ENCODE measurements around the gene LHX1.

LHX1 gene

DNA sequence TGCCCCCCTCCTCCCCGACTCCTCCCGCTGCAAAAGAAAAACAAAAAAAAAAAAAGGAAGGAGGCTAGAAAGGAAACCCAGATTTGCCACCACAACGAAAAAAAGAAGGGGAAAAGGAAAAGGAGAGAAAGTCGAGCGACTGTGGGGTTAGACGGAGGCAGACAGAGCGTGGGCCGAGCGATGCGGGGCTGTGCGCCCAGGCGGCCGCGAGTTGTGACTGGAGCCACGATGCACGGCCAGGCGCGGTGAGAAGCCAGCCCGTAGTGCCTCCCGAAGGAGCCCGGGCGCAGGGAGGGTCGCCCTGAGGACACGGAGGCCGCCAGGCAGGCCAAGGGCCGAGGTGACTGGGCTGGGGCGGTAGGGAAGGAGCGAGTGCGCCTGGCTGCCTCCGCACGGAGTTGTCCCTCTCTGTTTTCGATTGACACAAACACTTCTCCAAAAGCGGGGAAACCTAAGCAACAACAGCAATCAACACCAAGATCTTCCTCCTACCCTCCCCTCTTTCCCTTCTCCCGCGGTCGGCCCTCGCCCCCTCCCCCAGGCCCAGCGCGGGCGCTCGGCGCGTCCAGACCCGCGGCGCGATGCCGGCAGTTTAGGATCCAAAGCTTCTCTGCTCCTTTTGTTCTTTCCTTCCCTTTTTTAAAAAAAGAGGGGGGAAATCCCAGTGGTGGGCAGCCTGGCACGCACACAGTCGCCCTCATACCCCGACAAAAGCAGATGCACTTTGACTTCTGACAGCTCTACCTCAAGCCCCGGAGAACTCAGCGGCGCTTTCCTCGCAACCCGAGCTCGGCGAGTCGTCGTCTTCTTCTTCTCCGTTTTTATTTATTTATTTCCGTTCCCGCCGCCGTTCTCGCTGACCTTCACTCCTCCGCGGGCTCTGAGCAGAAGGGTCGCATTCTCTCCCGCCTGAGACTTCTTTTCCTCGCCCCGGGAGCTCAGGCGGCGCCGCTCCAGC is at the start of gene LHX1:
LHX1 (plus strand) TSS at position 475 of the 958 bp plus-strand sequence. CDS start 723 bp downstream, outside the sequence.
- DNase-seq = no peak

DNA sequence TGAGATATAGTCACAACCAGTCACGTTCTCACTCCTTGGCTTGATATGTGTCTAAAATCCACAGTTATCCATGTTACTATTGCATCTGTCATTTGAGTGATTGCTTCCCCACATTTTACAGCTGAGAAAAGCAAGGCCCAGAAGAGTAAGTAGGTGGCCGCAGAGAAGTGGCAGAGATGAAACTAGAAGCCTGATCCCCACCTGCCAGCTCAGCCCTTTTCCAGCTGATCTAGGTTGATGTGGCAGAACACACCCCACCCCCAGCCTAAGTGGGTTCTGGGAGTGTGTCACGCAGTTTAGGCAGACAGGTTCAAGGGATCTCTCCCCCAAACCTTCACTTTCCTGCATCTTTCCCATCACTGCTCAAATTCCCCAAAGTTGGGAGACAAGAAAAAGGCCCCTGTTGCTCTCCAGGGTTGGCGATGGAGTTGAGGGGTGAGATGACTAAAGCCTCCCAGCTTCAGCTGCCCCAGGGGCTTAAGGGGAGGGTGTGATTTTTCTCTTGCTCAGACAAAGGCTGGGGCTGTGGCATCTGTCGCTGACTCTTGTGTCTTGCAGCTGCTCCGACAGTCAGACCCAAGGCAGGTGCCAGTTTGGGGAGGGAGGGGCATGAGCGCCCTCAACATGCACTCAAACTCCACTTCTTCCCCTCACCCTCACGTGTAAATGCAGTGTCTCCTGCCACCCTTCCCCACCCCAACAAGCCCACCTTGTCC is 48.9 kb upstream of the LHX1 start:
- DNase-seq = no peak

DNA sequence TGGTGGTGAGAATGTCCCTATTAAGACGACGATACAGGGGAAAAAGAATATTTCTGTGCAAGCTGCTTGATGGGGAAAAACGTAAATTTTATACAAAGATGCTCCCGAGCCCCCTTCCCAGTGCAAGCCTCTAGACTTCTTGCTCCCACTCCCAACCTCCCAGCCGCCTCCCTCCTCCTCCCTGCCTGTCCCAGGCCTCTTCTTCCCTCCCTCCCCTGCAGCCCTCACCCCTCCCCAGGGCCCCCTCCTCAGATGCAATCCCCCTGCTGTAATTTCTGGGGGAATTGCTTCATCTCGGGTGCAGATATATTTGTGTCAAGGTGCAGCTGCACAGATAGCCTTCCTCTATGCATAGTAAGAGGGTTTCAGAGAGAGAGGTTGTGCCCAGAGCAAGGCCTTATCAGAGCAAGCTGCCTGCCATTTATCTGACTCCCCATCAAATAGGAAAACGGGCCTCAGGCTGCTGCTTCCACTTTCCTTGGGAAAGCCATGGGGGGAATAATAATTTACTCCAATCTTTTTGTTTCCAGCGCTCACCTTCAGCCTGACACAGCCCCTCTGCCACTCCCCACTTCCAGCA is 47.4 kb upstream of the LHX1 start:
- no peak for DNase-seq

DNA sequence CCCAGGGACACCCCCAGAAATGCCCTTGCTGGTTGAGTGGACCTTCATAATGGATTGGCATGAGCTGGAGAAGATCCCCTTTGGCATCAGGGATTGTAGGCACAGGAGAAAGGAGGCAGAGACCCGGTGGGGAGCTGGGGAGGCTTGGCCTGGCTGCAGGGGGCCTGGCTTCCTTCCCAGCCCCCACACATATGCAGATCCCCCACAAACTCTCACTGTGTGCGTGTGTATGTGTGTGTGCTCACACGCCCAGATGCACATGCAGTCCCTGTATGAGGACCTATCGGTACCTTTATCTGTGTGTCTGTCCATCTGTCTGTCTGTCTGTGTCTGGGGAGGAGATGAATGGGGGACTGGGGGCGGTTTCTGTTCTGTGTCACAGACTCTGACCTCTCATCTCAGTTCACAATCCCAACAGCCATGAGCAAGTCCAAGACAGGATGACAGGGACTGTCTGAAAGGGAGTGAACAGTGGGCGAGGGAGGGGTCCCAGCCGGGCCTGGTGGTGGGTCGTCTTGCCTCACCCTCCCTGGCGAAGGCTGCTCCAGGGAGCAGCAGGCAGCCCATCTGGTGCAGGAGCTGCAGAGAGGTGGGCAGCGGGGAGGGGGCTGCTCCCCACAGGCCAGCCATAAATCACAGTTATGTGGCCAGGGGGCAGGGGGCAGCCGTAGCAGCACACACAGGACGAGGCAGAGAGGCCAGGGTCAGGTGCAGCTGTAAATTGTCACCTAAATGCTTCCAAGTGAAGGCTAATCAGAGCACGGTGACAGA is 46.7 kb upstream of the LHX1 start:
- DNase-seq = no peak

DNA sequence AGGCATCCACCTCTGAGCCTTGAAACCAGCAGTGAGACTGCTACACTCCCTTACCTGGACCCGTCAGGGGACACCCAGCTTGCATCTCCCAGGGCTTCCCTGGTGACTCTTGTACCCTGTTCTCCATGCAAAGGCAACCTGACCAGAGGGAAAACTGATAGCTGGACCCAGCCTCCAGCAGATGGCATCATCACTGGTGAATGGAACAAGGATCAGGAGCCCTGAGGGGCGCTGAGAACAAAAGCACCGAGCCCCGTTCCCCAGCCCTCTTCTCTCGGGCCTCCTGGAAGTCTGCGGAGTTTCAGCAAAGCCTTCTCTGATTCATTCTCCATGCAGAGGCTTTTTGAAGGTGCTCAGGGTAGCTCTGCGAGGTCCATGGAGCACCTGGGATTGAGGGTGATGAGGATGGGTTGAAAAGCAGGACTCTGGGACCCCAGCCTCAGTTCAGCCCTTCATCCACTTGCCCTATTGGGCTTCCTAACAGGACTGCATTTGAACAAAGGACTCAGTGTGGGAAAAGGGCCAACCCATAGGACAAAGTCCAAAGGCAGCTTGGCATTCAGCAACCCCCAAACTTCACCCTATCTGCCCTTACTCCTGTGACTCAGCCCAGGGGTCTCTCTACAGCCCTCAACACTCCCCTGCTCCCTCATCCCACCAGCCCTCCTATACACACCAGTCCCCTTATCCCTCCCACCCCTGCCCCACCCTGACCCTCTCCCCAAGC is 45.0 kb upstream of the LHX1 start:
- peak in 1 of 56 donors; percentile 2 for DNase-seq

DNA sequence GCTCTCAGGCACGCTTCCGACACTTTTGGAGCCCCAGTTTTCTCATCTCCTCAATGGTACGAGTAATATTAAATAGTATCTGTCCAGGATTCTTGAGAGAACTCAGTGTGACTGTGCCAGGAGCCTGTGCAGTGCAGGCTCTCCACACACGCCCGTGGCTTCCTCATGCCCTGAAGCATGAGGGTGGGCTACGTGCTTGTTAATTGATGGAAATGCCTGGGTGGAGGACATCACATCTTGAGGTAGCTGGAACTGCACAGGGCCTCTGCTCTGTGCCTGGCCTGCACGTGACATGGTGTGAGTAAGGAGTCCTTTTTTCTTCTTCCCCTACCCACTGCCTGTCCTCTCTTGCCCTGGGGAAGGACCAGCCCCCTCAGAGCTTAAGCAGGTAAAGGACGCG is 43.1 kb upstream of the LHX1 start:
- DNase-seq = no peak

DNA sequence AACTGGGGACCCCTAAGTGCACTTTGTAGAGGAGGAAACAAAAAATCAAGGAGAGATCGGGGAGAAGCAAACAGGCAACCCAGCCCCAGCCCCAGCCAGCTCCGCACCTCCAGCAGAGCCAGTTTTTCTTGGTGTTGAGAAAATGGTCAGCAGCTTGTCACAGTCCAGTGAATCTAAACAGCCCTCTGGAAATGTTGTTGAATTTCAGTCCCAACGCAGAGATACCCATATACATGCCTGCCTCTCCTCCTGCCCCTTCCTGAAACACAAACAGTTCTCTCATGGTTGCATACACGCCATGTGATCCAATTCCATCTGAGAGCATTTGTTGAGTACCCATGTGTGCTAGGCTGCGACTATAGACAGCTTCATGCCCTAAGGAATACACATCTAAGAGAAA is 42.4 kb upstream of the LHX1 start:
- DNase-seq = no peak

DNA sequence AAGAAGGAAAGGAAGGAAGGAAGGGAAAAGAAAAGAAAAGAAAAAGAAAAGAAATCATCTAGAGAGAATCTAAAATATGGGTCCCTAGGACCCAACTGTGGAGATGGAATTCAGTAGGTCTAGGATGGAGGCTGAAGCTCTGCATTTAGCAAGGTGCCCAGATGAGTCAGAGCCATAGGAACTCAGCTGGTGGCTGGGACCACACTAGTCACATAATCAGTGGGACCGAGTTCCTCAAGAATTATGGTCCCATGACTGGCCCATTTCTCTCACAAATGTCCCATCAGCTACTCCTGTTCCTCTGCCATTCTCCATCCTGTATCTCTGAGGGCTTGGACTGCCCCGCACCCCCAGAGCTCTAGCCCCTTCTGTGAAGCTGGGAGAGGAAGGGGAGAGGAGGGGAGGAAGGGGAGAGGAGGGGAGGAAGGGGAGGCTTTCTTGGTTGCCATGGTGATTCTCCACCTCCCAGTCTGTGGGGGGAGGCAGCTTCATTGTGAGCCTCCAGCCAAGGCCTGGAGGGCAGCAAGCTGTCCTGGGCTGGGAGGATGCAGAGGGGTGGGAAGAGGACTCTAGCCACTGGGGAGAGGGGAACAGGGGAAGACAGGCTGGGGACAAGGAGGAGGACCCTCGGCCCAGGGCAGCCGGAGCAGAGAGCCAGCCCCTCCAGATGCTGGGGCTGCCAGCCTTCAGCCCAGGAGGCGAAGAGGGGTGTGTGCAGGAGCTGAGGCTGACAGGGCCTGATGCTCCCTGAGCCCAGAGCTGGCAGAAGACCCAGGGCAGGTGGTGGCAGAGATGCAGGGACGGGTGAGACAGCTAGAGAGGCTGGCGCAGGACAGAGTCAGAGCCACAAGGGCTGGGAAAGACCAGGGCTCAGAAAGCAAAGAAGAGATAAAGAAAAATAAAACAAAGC is 37.8 kb upstream of the LHX1 start:
- DNase-seq = no peak

DNA sequence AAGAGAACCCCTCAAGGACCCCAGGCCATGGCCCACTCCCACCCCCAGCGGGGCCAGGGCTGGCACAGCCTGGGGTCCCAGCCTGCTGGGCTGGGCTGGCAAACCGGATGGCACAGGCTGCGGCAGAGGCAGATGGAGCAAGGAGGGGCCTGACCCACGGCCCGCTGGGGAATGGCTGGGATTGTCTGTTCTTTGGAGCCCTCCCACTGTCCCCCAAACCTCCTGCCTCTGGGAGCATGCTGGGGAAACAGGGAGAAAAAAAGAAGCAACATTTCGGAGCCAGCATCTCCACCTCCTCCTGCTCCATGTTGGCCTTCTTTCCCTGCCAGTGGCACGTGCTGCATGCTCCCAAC is 37.1 kb upstream of the LHX1 start:
- no peak for DNase-seq

DNA sequence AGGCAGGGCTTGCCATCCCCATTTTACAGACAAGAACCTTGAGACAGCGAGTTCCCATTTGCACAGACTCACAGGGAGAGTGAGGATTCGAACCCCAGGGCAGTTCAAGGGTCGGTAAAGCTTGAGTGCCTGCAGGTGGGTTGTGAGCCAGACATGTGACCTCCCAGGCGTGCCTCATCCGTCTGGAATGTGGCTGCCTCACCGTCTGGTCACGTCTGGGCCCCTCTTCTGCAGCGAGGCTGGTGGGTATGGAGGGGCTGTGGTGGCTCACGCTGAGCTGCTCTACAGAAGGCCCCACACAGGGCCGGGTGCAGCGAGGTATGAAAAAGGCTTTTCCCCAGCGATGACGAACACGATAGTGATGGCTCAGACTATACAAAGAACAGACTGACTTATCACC is 35.8 kb upstream of the LHX1 start:
- DNase-seq = no peak

DNA sequence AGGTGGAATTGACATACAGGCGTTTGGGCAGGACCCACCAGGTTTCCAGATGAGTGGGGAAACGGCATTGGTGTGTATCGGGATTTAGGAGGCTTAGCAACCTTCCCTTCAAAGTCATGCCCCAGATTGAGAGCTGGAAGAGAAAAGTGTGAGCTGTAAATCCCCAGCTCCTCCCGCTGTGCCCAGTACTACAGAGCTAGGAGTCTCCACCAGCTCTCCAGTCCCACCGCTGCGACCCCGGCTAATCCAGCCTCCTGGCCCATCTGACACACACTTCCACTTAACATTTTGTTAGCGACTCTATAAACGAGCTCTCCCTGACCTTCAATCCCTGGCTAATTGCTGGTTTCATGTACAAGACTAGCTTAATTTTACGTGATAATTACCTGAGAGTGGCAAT is 29.9 kb upstream of the LHX1 start:
- DNase-seq = no peak

DNA sequence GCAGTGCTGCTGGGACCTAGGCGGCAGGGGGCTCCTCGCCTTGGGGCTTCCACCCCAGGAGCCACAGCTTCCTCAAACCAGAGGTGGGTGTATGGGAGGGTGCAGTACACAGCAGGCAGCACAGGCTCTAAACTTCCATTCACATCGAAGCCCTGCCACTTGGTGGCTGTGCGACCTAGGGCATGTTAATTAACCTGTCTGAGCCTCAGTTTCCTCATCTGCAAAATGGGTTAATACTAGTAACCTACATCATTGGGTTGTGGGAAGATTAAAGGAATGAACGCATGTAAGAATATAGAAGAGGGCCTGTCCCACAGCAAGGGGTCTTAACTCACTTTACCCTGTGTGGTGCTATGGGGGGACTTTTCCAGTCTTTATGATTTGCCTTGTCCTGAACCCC is 26.8 kb upstream of the LHX1 start:
- DNase-seq = no peak

DNA sequence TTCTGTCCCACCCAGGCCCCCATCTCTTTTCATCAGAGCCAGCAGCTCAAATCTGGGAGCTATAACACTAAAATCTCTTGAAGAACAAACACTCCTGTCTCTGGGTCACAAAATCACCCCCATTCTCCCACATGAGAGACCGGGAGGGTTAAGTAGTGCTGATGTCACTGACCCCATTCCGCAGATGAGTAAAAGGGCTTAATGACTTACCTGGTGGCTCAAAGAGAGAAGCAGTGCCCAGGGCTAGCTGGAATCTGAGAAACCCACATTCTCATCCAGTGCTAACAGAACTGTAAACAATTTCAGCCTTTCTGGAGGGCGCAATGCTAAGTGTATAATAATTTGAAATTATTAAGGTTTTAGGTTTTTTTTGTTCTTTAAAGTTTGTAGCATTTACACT is 26.3 kb upstream of the LHX1 start:
- no peak for DNase-seq

DNA sequence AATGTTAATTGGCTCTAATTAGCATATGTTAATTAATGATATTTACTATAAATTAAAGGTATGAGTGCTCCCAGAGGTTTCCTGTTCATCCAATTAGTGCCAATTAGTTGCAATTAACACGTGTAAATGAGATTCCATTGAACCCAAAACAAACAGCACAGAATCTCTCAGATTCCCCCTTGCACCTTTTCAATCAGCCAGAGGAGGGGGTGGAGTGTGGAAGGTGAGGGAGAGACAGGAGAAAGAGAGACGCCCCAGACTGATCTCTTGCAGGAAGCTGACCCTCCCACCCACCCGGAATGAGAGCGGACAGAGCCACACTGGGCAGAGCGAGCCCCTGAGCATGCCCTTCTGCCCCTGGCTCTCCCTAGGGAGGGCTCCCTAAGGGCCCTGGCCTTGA is 24.1 kb upstream of the LHX1 start:
- DNase-seq = no peak

DNA sequence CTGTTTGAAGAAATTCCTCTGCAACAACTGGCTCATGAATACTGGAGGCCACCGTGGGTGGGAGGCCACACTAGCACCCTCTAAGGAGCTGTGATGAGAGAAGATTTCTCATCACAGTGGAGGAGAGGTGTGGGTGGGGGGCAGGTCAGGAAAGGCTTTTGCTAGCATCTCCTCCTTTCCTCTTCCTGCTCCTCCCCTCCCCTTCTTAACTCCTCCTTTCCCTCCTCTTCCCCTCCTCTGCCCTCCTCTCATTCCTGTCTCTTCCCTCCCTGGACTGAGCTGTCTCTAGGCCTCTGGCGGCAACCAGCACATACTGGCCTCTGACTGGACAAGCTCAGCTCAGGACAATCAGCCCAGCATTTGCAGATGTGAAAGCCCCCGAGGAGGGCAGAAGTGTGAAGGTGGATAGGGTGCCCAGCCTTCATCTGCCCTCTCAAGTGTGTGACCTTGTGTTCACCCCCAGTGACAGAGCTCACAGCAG is 19.0 kb upstream of the LHX1 start:
- no peak for DNase-seq

DNA sequence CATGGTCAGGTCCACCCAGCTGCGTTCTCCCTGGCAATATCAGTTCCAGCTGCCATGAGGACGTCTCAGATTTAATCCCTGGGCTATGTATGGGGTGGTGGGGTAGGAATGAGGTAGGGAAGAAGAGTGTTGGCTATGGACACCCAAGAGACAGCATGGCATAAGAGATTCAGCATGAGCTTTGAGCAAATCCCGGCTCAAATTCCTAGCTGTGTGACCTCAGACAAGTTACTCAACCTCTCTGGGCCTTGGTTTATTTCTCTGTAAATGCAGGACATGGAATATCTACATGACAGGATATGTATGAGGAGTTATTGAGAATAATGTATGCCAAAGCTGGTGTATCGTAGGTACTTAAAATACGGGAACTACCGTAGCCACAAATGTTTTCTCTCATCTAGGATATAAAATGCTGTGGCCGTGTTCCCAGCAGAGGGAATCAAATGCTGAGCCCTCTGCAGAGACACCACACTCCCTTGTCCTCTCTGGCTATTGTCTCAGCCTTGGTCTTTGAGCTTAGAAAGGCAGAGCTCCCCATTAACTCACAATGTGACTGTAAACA is 17.8 kb upstream of the LHX1 start:
- no peak for DNase-seq

DNA sequence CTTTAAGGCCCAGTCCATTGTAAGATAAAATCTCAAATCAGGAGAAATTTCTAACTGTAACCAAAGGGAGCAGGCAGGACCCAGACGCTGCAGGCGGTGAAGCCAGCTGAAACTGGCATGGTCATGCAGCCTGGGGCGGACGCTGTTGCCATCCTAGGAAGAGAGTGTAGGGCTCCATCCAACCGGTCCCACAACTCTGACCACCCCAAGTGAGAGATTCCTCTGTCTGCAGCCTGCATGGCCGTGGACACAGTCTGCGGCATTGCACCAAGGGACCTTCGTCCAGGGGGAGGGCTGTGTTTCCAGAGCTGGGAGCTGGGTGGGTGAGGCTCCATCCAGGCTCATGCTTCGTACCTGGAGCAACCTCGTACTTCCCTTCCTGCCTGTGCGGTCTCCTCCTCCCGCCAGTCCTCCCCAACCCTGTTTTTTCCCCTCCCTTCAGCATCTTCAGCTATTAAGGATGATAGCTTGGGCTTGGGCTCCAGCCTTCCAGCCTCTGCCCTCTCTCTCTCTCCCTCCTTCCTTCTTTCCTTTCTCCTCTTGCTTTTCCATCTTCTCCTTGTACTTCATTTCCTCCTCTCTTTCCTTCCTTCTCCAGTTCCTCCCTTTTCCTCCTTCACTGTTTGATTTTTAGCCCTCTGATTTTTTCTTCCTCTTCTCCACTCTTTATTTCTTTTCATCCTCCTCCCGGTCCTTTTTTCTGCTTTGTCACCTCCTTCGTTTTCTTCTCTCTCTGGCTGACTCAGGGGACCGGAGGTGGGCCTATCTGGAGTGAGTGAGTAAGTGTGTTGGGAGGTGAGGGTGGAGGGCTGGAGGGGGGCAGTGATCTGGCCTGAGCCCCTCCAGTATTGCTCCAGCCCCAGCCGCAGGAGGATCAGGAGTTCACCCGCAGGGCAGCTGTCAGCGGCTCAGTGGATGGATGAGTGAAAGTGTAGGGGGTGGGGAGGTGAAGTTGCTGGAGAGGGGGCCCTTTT is 17.0 kb upstream of the LHX1 start:
- DNase-seq = no peak
